PFSK-1 (cell line): ENCODE results near the gene PRSS1.

ENCODE experiments used
- POLR2AphosphoS5 ChIP-seq: IDR thresholded peaks from 2 replicates; pipeline ENCODE4 v1.6.1; 2012; ENCODE audit warnings: low read depth, mild to moderate bottlenecking, control low read depth, low read length, moderate library complexity
- TAF1 ChIP-seq: IDR thresholded peaks from 2 replicates; pipeline ENCODE4 v1.6.1; 2012; ENCODE audit warnings: low read length, control low read depth, borderline replicate concordance; ENCODE audit not compliant: insufficient read depth

GRCh38 chr7:142752376-142753225 is 3.3 kb downstream of the PRSS1 start:
- TF ChIP-seq POLR2AphosphoS5 (no peak), TAF1 (no peak)
